IgD-negative memory B cell (primary cell): ENCODE results near the gene ADGRG1. TPM values are rescaled to one million over a fixed set of nuclear protein-coding genes. Genes with fewer than 3 reads are reported as not detected.
A peak's percentile ranks its signal among the peaks of the same experiment; 100 is the strongest.
"Not testable (repeated sequence)": the region's sequence is repeated elsewhere in the genome, so short reads cannot be mapped to it uniquely, and the experiment has no call there.

Source experiments
- H3K27ac Mint-ChIP-seq, 3 donors: one replicate each; pipeline ENCODE4 v1.8.0; 2020 to 2022; ENCODE audit warnings: mild to moderate bottlenecking in 3 of 3, mixed read lengths in 3 of 3, moderate library complexity in 1 of 3
- H3K27me3 Mint-ChIP-seq: one replicate; pipeline ENCODE4 v1.8.0; 2021; ENCODE audit warnings: mixed read lengths
- H3K36me3 Mint-ChIP-seq: one replicate; pipeline ENCODE4 v1.8.0; 2020; ENCODE audit warnings: mild to moderate bottlenecking, mixed read lengths
- H3K4me1 Mint-ChIP-seq, 3 donors: one replicate each; pipeline ENCODE4 v1.8.0; 2020 to 2022; ENCODE audit warnings: mixed read lengths in 3 of 3, mild to moderate bottlenecking in 1 of 3
- H3K4me3 Mint-ChIP-seq, 4 donors: one replicate each; pipeline ENCODE4 v1.8.0; 2020 to 2022; ENCODE audit warnings: mild to moderate bottlenecking in 4 of 4, mixed read lengths in 4 of 4, moderate library complexity in 3 of 4
- H3K9me3 Mint-ChIP-seq, 3 donors: one replicate each; pipeline ENCODE4 v1.8.0; 2020 to 2021; ENCODE audit warnings: mixed read lengths in 3 of 3, mild to moderate bottlenecking in 1 of 3
- polyA plus RNA-seq: library from polyadenylated mRNA; unstranded; fragments of 300-500 nt; fragmentation: Illumina TruSeq; gene quantifications from one replicate; pipeline ENCODE4 v1.2.3, GENCODE V29; 2021

The ADGRG1 gene
- polyA plus RNA-seq, 1 donor from 2014 or later, result 10.3 TPM

GRCh38 chr16:57667526-57668262 is 39.3 kb downstream of the ADGRG1 start:
- no peaks in the 10 kb centered on the region for H3K4me1 Mint-ChIP-seq
- no peaks in the 10 kb centered on the region for H3K9me3 Mint-ChIP-seq
- peaks cover 2% of the 10 kb centered on the region for H3K36me3 Mint-ChIP-seq
- H3K4me3 Mint-ChIP-seq, result no peak overlapping the region
- H3K27ac Mint-ChIP-seq, result no peak overlapping the region
- peaks cover 4% of the 10 kb centered on the region for H3K27me3 Mint-ChIP-seq

GRCh38 chr16:57668263-57668571 is 39.8 kb downstream of the ADGRG1 start, which contains the start of gene ADGRG3:
ADGRG3 (plus strand) TSS chr16:57668306; CDS start chr16:57668348, 42 bp downstream.
- H3K27me3 Mint-ChIP-seq, result peaks cover 4% of the 10 kb centered on the region
- no peak within 1 kb of the TSS for H3K27ac Mint-ChIP-seq
- no peaks in the 10 kb centered on the region for H3K9me3 Mint-ChIP-seq
- H3K4me1 Mint-ChIP-seq, result no peaks in the 10 kb centered on the region
- H3K4me3 Mint-ChIP-seq, result peak within 1 kb of the TSS in 1 of 4 donors; percentile 44
- peaks cover 2% of the 10 kb centered on the region for H3K36me3 Mint-ChIP-seq

- Mint-ChIP-seq H3K36me3 (peaks cover 2% of the 10 kb centered on the region), H3K4me3 (peak overlapping the region in 1 of 4 donors; percentile 44), H3K4me1 (no peaks in the 10 kb centered on the region), H3K27me3 (peaks cover 4% of the 10 kb centered on the region), H3K9me3 (no peaks in the 10 kb centered on the region), H3K27ac (no peak overlapping the region)
These were observed 40.4 kb downstream of the ADGRG1 start for GRCh38 chr16:57668630-57669475.

GRCh38 chr16:57669476-57670162 is 41.2 kb downstream of the ADGRG1 start:
- Mint-ChIP-seq H3K4me3 (no peak overlapping the region), H3K4me1 (no peaks in the 10 kb centered on the region), H3K27ac (no peak overlapping the region), H3K27me3 (peaks cover 4% of the 10 kb centered on the region), H3K36me3 (peaks cover 2% of the 10 kb centered on the region), H3K9me3 (no peaks in the 10 kb centered on the region)

- no peak overlapping the region for H3K27ac Mint-ChIP-seq
- H3K27me3 Mint-ChIP-seq, result peaks cover 4% of the 10 kb centered on the region
- H3K36me3 Mint-ChIP-seq, result peaks cover 2% of the 10 kb centered on the region
- H3K4me3 Mint-ChIP-seq, result no peak overlapping the region
- no peaks in the 10 kb centered on the region for H3K4me1 Mint-ChIP-seq
- no peaks in the 10 kb centered on the region for H3K9me3 Mint-ChIP-seq
These were observed 41.8 kb downstream of the ADGRG1 start for GRCh38 chr16:57670196-57670595.

- H3K27me3 Mint-ChIP-seq, H3K27ac Mint-ChIP-seq, H3K9me3 Mint-ChIP-seq, H3K36me3 Mint-ChIP-seq, H3K4me1 Mint-ChIP-seq, H3K4me3 Mint-ChIP-seq: not testable (repeated sequence)
These were observed 43.0 kb downstream of the ADGRG1 start for GRCh38 chr16:57671451-57671850.

- H3K4me3 Mint-ChIP-seq, result no peak overlapping the region
- H3K27ac Mint-ChIP-seq, result no peak overlapping the region
- H3K36me3 Mint-ChIP-seq, result peaks cover 2% of the 10 kb centered on the region
- no peaks in the 10 kb centered on the region for H3K9me3 Mint-ChIP-seq
- H3K4me1 Mint-ChIP-seq, result no peaks in the 10 kb centered on the region
- H3K27me3 Mint-ChIP-seq, result peaks cover 6% of the 10 kb centered on the region
These were observed 44.0 kb downstream of the ADGRG1 start for GRCh38 chr16:57672416-57672815.

GRCh38 chr16:57672824-57673223 is 44.4 kb downstream of the ADGRG1 start:
- no peak overlapping the region for H3K4me3 Mint-ChIP-seq
- peaks cover 2% of the 10 kb centered on the region for H3K36me3 Mint-ChIP-seq
- peaks cover 6% of the 10 kb centered on the region for H3K27me3 Mint-ChIP-seq
- H3K9me3 Mint-ChIP-seq, result no peaks in the 10 kb centered on the region
- H3K4me1 Mint-ChIP-seq, result peaks cover 0 to 2% (median 0%) of the 10 kb centered on the region in 3 donors
- H3K27ac Mint-ChIP-seq, result no peak overlapping the region

- peaks cover 0 to 3% (median 0%) of the 10 kb centered on the region in 3 donors for H3K4me1 Mint-ChIP-seq
- no peaks in the 10 kb centered on the region for H3K9me3 Mint-ChIP-seq
- H3K27ac Mint-ChIP-seq, result no peak overlapping the region
- peaks cover 2% of the 10 kb centered on the region for H3K27me3 Mint-ChIP-seq
- no peak overlapping the region for H3K4me3 Mint-ChIP-seq
- no peaks in the 10 kb centered on the region for H3K36me3 Mint-ChIP-seq
These were observed 47.5 kb downstream of the ADGRG1 start for GRCh38 chr16:57675741-57676551.

GRCh38 chr16:57676553-57677085 is 48.2 kb downstream of the ADGRG1 start:
- Mint-ChIP-seq H3K36me3 (no peaks in the 10 kb centered on the region), H3K4me3 (no peak overlapping the region), H3K4me1 (peaks cover 0 to 3% (median 0%) of the 10 kb centered on the region in 3 donors), H3K9me3 (no peaks in the 10 kb centered on the region), H3K27me3 (peaks cover 2% of the 10 kb centered on the region), H3K27ac (no peak overlapping the region)

- Mint-ChIP-seq H3K9me3 (no peaks in the 10 kb centered on the region), H3K27me3 (peaks cover 2% of the 10 kb centered on the region), H3K4me1 (peaks cover 0 to 5% (median 0%) of the 10 kb centered on the region in 3 donors), H3K36me3 (no peaks in the 10 kb centered on the region), H3K4me3 (no peak overlapping the region), H3K27ac (no peak overlapping the region)
These were observed 49.4 kb downstream of the ADGRG1 start for GRCh38 chr16:57677622-57678369.

GRCh38 chr16:57679016-57679415 is 50.6 kb downstream of the ADGRG1 start:
- H3K36me3 Mint-ChIP-seq, result no peaks in the 10 kb centered on the region
- no peaks in the 10 kb centered on the region for H3K9me3 Mint-ChIP-seq
- no peak overlapping the region for H3K4me3 Mint-ChIP-seq
- H3K27ac Mint-ChIP-seq, result no peak overlapping the region
- peaks cover 2% of the 10 kb centered on the region for H3K27me3 Mint-ChIP-seq
- peaks cover 0 to 5% (median 0%) of the 10 kb centered on the region in 3 donors for H3K4me1 Mint-ChIP-seq

- H3K27me3 Mint-ChIP-seq, result peaks cover 2% of the 10 kb centered on the region
- no peak overlapping the region for H3K4me3 Mint-ChIP-seq
- no peak overlapping the region for H3K27ac Mint-ChIP-seq
- peaks cover 0 to 5% (median 0%) of the 10 kb centered on the region in 3 donors for H3K4me1 Mint-ChIP-seq
- H3K9me3 Mint-ChIP-seq, result no peaks in the 10 kb centered on the region
- H3K36me3 Mint-ChIP-seq, result peaks cover 2% of the 10 kb centered on the region
These were observed 51.5 kb downstream of the ADGRG1 start for GRCh38 chr16:57679767-57680482.
